ENCODE measurements around the gene BRME1.

DNA sequence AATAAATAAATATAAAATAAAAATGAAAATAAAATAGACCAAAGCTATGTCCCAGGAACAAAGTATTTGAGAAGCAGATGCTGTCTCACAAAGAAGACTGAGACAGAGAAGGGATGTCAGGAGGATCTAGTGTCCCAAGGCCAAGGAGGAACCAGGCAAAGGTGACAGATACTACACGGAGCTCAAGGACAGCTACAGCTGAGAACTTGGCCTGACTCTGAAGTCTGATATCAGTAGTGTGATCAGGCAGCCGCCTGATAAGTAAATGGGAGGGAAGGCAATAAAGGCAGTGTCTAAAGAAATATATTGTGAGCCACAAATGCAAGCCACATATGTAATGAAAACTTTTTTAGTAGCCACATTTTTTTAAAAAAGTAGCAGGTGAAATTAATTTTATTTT lies 49.4 kb downstream of the BRME1 start:
- TF ChIP-seq CTCF (IDR thresholded peaks at IDR 0.05): no peak
- TF ChIP-seq EZH2 (IDR thresholded peaks at IDR 0.05): no peak

Data from neural progenitor cell (in vitro differentiated cells).